HG03558 (cell line): Measurements from ENCODE around the gene ABR.
"Not testable (repeated sequence)": the region's sequence is repeated elsewhere in the genome, so short reads cannot be mapped to it uniquely, and the experiment has no call there.

Experiments
- ATAC-seq: cut with Tn5 transposase; IDR thresholded peaks from one replicate; pipeline ENCODE4 v1.9.1; 2021; ENCODE audit warnings: moderate number of reproducible peaks; ENCODE audit not compliant: unreplicated experiment; ENCODE audit errors: extremely low read depth

Gene ABR

GRCh38 chr17:977166-977565 lies 202.6 kb downstream of the ABR start:
- ATAC-seq: no peak

- ATAC-seq: no peak
These were observed 203.5 kb downstream of the ABR start for GRCh38 chr17:976312-976711.

- no peak for ATAC-seq
These were observed 204.3 kb downstream of the ABR start for GRCh38 chr17:975371-975915.

GRCh38 chr17:974778-975177 lies 205.0 kb downstream of the ABR start:
- ATAC-seq: not testable (repeated sequence)

- no peak for ATAC-seq
These were observed 206.7 kb downstream of the ABR start for GRCh38 chr17:973053-973452.

- ATAC-seq: not testable (repeated sequence)
These were observed 207.9 kb downstream of the ABR start for GRCh38 chr17:971861-972260.

- no peak for ATAC-seq
These were observed 209.4 kb downstream of the ABR start for GRCh38 chr17:970364-970763.

- ATAC-seq: no peak
These were observed 209.9 kb downstream of the ABR start for GRCh38 chr17:969811-970355.

- no peak for ATAC-seq
These were observed 210.7 kb downstream of the ABR start for GRCh38 chr17:968812-969730.

GRCh38 chr17:967122-967521 lies 212.7 kb downstream of the ABR start:
- ATAC-seq: no peak

GRCh38 chr17:965311-965989 lies 214.3 kb downstream of the ABR start:
- no peak for ATAC-seq

GRCh38 chr17:964876-965275 lies 214.9 kb downstream of the ABR start:
- ATAC-seq: no peak

GRCh38 chr17:962670-963069 lies 217.1 kb downstream of the ABR start:
- no peak for ATAC-seq

GRCh38 chr17:962166-962565 lies 217.6 kb downstream of the ABR start:
- ATAC-seq: no peak

- ATAC-seq: no peak
These were observed 220.9 kb downstream of the ABR start for GRCh38 chr17:958712-959451.

GRCh38 chr17:957856-958421 lies 221.8 kb downstream of the ABR start:
- no peak for ATAC-seq

GRCh38 chr17:956905-957304 lies 222.9 kb downstream of the ABR start:
- no peak for ATAC-seq

GRCh38 chr17:954431-955164 lies 225.2 kb downstream of the ABR start:
- no peak for ATAC-seq

GRCh38 chr17:953767-954166 lies 226.0 kb downstream of the ABR start:
- no peak for ATAC-seq
